Esophagus muscularis mucosa (tissue), 4 donors: ENCODE results near the gene EXOC3. TPM values are rescaled to one million over a fixed set of nuclear protein-coding genes. Genes with fewer than 3 reads are reported as not detected.

Experiments
- DNase-seq: peaks from one replicate; pipeline ENCODE4 v3.0.0-alpha.2; 2017; ENCODE audit errors: extremely low spot score
- H3K27ac ChIP-seq, 4 donors: fragments of 200-600 bp; sonication (generic); replicated peaks in 1 of 4; 1 replicate in 3 of 4; 2 replicates in 1 of 4; pipeline ENCODE4 v1.5.1; 2016 to 2019; ENCODE audit warnings: mild to moderate bottlenecking in 1 of 4
- H3K27me3 ChIP-seq, 4 donors: fragments of 200-600 bp; sonication (generic); one replicate each; pipeline versions ENCODE4 v1.5.1 to v1.6.0; 2016 to 2019
- H3K36me3 ChIP-seq, 4 donors: fragments of 200-600 bp; sonication (generic); one replicate each; pipeline ENCODE4 v1.5.1; 2016 to 2019
- H3K4me1 ChIP-seq, 4 donors: fragments of 200-600 bp; sonication (generic); one replicate each; pipeline ENCODE4 v1.5.1; 2016 to 2019
- H3K4me3 ChIP-seq, 4 donors: fragments of 200-600 bp; sonication (generic); 1 replicate in 2 of 4; 2 replicates in 2 of 4; pipeline ENCODE4 v1.5.1; 2016 to 2019; ENCODE audit warnings: mild to moderate bottlenecking in 4 of 4, moderate library complexity in 1 of 4
- H3K9me3 ChIP-seq, 4 donors: fragments of 200-600 bp; sonication (generic); 1 replicate in 3 of 4; 2 replicates in 1 of 4; pipeline ENCODE4 v1.5.1; 2016 to 2019
- CTCF ChIP-seq, 3 experiments: fragments of 200-600 bp in 2 of 3; fragments of 450-650 bp in 1 of 3; sonication (generic) in 2 of 3; IDR thresholded peaks; one replicate each; pipeline ENCODE4 v1.5.1; 2017 to 2019; ENCODE audit warnings: antibody characterized with exemption in 3 of 3, mild to moderate bottlenecking in 2 of 3, moderate library complexity in 1 of 3
- EP300 ChIP-seq: sonication (generic); formaldehyde crosslinking; IDR thresholded peaks from one replicate; pipeline ENCODE4 v1.6.1; 2017; ENCODE audit warnings: antibody characterized with exemption
- POLR2A ChIP-seq: fragments of 450-650 bp; IDR thresholded peaks from one replicate; pipeline ENCODE4 v1.6.1; 2017; ENCODE audit warnings: antibody characterized with exemption, moderate library complexity, mild to moderate bottlenecking, low read depth
- POLR2AphosphoS5 ChIP-seq, 2 donors: sonication (generic); formaldehyde crosslinking; IDR thresholded peaks; one replicate each; pipeline ENCODE4 v1.6.1; 2017; ENCODE audit warnings: antibody characterized with exemption in 2 of 2
- WGBS: methylation state at CpG from one replicate; pipeline ENCODE4 v1.1.5; 2018; 5-methylcytosine and 5-hydroxymethylcytosine counted together
- intact Hi-C: fragments of 100-400 bp; cut with DNase I; formaldehyde crosslinking; loops from one replicate; pipeline ENCODE4 v1.15.1; 2023
- total RNA-seq, 4 donors: library from RNA; depleted of rRNA; stranded (reverse); fragments of >200 nt; gene quantifications; one replicate each; pipeline versions ENCODE4 v1.1.0 to v1.2.1, GENCODE V29; 2016

Gene EXOC3
- total RNA-seq, 4 donors from 2014 or later = 48.6 to 82.1 (median 59.3) TPM

GRCh38 chr5:497090-497700 lies 54.2 kb downstream of the EXOC3 start:
- no peaks in the 10 kb centered on the region for H3K9me3 ChIP-seq
- TF ChIP-seq EP300 (no peak), POLR2A (no peak), CTCF (IDR thresholded peaks at IDR 0.05) (no peak), POLR2AphosphoS5 (IDR thresholded peaks at IDR 0.05) (no peak)
- H3K4me1 ChIP-seq = peaks cover 0 to 9% (median 2%) of the 10 kb centered on the region in 4 donors
- no peak for DNase-seq
- 73% methylated on average over 17 of the region's 22 CpGs for WGBS
- H3K4me3 ChIP-seq = no peak overlapping the region
- no peaks in the 10 kb centered on the region for H3K36me3 ChIP-seq
- H3K27ac ChIP-seq = no peak overlapping the region
- intact Hi-C loops = no loop called here
- peaks cover 0 to 92% (median 8%) of the 10 kb centered on the region in 4 donors for H3K27me3 ChIP-seq

GRCh38 chr5:497871-498509 lies 55.0 kb downstream of the EXOC3 start:
- H3K9me3 ChIP-seq = no peaks in the 10 kb centered on the region
- no peak overlapping the region for H3K4me3 ChIP-seq
- 72% methylated on average over 32 of the region's 40 CpGs for WGBS
- no peaks in the 10 kb centered on the region for H3K36me3 ChIP-seq
- intact Hi-C loops = no loop called here
- no peak for DNase-seq
- TF ChIP-seq POLR2AphosphoS5 (IDR thresholded peaks at IDR 0.05) = no peak
- no peak for TF ChIP-seq CTCF (IDR thresholded peaks at IDR 0.05)
- TF ChIP-seq EP300 = no peak
- no peak for TF ChIP-seq POLR2A
- H3K4me1 ChIP-seq = peaks cover 0 to 5% (median 2%) of the 10 kb centered on the region in 4 donors
- no peak overlapping the region for H3K27ac ChIP-seq
- peaks cover 0 to 92% (median 8%) of the 10 kb centered on the region in 4 donors for H3K27me3 ChIP-seq

- Histone ChIP-seq H3K27ac (no peak overlapping the region), H3K4me3 (no peak overlapping the region)
- whole genome bisulfite sequencing = 89% methylated on average over 24 of the region's 32 CpGs
Measured at GRCh38 chr5:499233-500209, 56.5 kb downstream of the EXOC3 start.

GRCh38 chr5:500491-500890 lies 57.5 kb downstream of the EXOC3 start:
- H3K27me3 ChIP-seq = peaks cover 0 to 92% (median 4%) of the 10 kb centered on the region in 4 donors
- 83% methylated on average over 10 of the region's 10 CpGs for WGBS
- no peak overlapping the region for H3K4me3 ChIP-seq
- H3K4me1 ChIP-seq = peaks cover 0 to 5% (median 0%) of the 10 kb centered on the region in 4 donors
- H3K9me3 ChIP-seq = no peaks in the 10 kb centered on the region
- intact Hi-C loops = no loop called here
- no peak overlapping the region for H3K27ac ChIP-seq
- H3K36me3 ChIP-seq = no peaks in the 10 kb centered on the region
- no peak for TF ChIP-seq POLR2AphosphoS5 (IDR thresholded peaks at IDR 0.05)
- no peak for TF ChIP-seq POLR2A
- no peak for TF ChIP-seq CTCF (IDR thresholded peaks at IDR 0.05)
- TF ChIP-seq EP300 = no peak
- DNase-seq = no peak

More at GRCh38 chr5:499233-500209, 56.5 kb downstream of the EXOC3 start:
- DNase-seq = no peak
- Histone ChIP-seq H3K36me3 (no peaks in the 10 kb centered on the region), H3K9me3 (no peaks in the 10 kb centered on the region), H3K4me1 (peaks cover 0 to 5% (median 0%) of the 10 kb centered on the region in 4 donors), H3K27me3 (peaks cover 0 to 92% (median 4%) of the 10 kb centered on the region in 4 donors)
- TF ChIP-seq EP300 (no peak), CTCF (IDR thresholded peaks at IDR 0.05) (no peak), POLR2AphosphoS5 (IDR thresholded peaks at IDR 0.05) (no peak), POLR2A (no peak)
- intact Hi-C loops = no loop called here
